NT2/D1 (cell line): ENCODE data around the gene FRRS1L.

ENCODE experiments used
- YY1 ChIP-seq: IDR thresholded peaks from 2 replicates; pipeline ENCODE4 v1.6.1; 2011; ENCODE audit not compliant: insufficient read length, insufficient read depth
- ZNF274 ChIP-seq: IDR thresholded peaks from 2 replicates; pipeline ENCODE4 v1.6.1; 2011; ENCODE audit warnings: mild to moderate bottlenecking, low read depth, low read length

- TF ChIP-seq YY1 (no peak), ZNF274 (no peak)
Observed at GRCh38 chr9:109088221-109088620, 78.8 kb downstream of the FRRS1L start.
